ENCODE results near the gene CDH23.
A peak's percentile ranks its signal among the peaks of the same experiment; 100 is the strongest.
"Not testable (repeated sequence)": the region's sequence is repeated elsewhere in the genome, so short reads cannot be mapped to it uniquely, and the experiment has no call there.

CDH23 gene

DNA sequence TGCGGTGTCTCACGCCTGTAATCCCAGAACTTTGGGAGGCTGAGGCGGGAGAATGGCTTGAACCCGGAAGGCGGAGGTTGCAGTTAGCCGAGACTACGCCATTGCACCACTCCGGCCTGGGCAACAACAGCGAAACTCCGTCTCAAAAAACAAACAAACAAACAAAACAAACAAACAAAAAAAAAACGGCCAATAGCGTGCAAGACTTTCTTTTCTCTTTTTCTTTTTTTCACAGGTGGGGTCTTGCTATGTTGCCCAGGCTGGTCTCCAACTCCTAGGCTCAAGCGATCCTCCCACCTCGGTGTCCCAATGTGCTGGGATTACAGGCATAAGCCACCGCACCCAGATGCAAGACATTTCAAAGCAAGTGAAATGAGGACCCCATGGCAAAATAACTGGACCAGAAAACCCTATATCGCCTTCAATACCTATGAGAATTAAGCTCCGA is 452.8 kb downstream of the CDH23 start:
- TF ChIP-seq GATA1 (IDR thresholded peaks at IDR 0.05; ENCODE audit: low read depth, low read length) (no peak), POLR2A (IDR thresholded peaks at IDR 0.05; ENCODE audit: low read length) (no peak)
- no peak for DNase-seq

DNA sequence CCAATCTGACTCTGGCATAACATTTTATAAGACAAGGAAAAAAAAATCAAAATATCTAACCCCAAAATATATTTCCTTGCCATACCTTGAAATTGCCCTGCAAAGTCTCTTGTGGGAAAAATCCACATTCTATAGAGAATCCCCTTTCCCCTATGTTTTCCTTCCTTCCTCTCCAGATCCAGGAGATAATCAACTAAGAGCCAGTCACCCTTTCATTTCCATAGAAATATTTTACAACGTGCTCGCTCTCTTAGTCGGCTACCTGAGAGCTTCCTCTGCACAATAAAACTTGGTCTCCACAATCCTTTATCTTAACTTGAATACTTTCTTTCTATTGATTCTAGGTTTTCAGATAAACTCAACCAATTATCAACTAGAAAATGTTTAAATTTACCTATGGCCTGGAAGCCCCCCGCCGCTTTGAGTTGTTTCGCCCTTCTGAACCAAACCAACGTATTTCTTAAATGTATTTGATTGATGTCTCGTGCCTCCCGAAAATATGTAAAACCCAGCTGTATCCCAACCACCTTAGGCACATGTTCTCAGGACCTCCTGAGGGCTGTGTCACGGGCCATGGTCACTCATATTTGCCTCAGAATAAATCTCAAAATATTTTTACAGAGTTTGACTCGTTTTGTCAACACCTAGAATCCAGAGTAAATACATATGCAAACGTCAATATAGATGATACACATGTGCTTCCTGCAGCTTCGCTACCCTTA is 453.5 kb downstream of the CDH23 start:
- no peak for TF ChIP-seq POLR2A (IDR thresholded peaks at IDR 0.05; ENCODE audit: low read length)
- TF ChIP-seq GATA1 (IDR thresholded peaks at IDR 0.05; ENCODE audit: low read depth, low read length) = no peak
- peak in 1 of 2 experiments; percentile 70 for DNase-seq

DNA sequence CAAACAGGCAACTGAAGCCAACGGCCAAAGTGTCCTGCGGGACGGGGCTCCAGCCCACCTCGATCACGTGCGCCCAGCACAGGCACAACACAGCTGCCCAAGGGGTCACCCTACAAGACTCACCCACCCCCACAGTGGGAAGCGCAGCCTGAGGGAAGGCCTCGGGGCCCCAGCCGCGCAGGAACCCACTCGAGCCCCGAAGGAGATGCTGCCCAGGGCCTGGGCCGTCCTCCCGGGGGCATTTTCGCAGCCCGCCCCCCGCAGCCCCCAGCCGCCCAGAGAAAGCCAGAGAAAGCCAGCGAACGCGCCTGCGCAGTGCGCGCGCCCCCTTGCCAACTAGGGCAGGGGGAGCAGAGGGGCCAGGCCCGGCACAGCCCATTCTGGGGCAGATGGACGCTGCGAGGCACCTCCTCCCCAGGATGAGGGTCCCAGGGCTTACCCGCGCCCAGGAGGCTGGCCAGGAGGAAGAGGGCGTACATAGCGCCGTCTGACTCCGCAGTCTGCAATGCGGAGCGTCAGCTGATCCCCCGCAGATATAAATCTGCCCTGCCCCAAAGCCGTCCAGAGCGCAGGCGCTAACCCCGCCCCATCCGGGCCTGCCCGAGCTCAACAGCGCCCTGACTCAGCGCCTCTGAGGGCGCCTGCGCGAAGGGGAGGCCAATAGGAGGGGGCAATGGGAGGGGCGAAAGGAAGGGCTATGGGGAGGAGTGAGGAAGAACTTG is 454.2 kb downstream of the CDH23 start, which contains the start of gene PSAP:
PSAP (minus strand) TSS at position 509 of the 722 bp plus-strand sequence; CDS start at position 479, 30 bp downstream.
- peak; percentile 96 for TF ChIP-seq POLR2A (IDR thresholded peaks at IDR 0.05; ENCODE audit: low read length)
- peak; percentile 69 for TF ChIP-seq GATA1 (IDR thresholded peaks at IDR 0.05; ENCODE audit: low read depth, low read length)
- peak; percentile 98 to 99 for DNase-seq

DNA sequence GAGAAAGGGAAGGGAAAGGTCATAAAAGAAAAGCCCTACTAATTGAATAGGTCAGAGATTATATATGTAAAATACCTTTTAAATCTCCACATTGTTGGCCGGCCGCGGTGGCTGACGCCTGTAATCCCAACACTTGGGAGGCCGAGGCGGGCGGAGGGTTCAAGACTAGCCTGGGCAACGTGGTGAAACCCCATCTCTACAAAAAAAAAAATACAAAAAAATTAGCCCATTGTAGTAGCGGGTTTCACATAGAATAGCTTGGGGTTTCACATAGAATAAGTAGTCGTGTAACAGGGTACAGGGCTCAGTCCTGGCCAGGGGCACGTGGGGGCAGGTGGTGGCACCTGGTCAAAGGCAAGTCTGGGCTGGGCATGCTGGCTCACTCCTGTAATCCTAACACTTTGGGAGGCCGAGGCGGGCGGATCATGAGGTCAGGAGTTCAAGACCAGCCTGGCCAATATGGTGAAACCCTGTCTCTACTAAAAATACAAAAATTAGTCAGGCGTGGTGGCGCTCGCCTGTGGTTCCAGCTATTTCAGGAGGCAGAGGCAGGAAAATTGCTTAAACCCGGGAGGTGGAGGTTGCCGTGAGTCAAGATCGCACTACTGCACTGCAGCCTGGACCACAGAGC is 454.9 kb downstream of the CDH23 start:
- DNase-seq = not testable (repeated sequence)

DNA sequence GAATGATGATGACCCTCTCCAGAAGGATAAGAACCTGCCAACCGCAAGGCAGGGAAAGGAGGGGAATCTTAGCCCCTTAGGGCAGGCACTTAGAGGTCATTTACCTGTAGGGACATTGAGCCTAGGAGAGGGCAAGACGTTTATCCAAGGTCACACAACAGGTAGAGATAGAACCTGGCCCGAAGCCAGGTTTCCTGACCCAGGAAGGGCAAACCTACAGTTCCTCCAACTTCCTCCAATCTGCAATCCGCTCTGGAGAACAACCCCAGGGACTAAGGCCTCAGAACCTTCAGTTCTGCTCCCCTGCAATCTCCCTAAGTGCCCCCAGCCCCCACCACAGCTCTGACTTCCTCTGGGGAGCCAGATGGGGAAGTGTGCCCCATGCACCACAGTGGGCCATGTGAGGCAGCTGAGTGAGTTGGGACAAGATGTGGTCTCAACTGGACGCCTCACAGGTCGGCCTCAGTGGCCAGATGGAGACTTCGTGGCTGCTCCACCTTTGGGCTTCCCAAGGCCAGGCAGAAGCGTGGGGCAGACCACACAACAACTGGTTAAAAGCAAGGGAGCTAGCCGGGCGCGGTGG is 455.7 kb downstream of the CDH23 start:
- peak in 1 of 2 experiments; percentile 38 for DNase-seq
- TF ChIP-seq POLR2A (IDR thresholded peaks at IDR 0.05; ENCODE audit: low read length) (no peak), GATA1 (IDR thresholded peaks at IDR 0.05; ENCODE audit: low read depth, low read length) (no peak)

DNA sequence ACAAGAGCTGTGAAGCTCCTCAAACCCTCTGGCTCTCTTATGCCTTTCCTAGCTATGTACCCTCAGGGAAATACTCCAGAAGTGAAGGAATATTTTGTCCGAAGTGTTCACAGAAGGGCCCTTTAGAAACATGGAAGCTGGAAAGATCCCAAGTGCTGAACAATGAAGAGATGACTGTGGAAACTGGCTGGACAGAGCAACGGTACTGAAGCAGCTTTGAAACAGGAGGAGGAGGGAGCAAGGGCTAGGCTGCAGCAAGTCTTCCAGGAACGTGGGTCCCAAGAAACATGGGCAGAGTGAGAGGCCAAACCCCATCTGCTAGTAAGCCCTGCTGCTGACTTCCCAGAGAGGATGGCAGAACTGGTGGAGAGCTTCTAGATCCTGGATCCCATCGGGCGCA is 457.3 kb downstream of the CDH23 start:
- peak in 1 of 2 experiments; percentile 16 for DNase-seq

DNA sequence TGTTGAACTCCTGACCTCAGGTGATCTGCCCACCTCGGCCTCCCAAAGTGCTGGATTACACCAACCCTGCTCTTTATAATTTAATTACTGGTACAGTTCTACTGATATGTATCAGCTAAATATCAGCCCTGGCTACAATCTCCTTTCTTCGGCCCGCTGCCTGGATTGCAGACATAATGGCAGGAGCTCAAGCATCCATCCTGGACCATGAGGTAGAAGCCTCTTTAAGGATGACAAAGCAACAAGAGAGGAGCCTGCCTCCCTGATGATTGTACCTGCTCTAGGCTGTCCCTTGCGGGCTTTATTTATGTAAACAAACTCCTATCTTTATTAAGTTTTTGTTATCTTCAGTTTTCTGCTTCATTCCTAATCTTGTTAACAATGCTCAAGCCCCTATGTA is 459.9 kb downstream of the CDH23 start:
- no peak for DNase-seq
- TF ChIP-seq POLR2A (IDR thresholded peaks at IDR 0.05; ENCODE audit: low read length) (no peak), GATA1 (IDR thresholded peaks at IDR 0.05; ENCODE audit: low read depth, low read length) (no peak)

More for the DNA sequence above, 457.3 kb downstream of the CDH23 start:
- TF ChIP-seq GATA1 (IDR thresholded peaks at IDR 0.05; ENCODE audit: low read depth, low read length) (no peak), POLR2A (IDR thresholded peaks at IDR 0.05; ENCODE audit: low read length) (no peak)

DNA sequence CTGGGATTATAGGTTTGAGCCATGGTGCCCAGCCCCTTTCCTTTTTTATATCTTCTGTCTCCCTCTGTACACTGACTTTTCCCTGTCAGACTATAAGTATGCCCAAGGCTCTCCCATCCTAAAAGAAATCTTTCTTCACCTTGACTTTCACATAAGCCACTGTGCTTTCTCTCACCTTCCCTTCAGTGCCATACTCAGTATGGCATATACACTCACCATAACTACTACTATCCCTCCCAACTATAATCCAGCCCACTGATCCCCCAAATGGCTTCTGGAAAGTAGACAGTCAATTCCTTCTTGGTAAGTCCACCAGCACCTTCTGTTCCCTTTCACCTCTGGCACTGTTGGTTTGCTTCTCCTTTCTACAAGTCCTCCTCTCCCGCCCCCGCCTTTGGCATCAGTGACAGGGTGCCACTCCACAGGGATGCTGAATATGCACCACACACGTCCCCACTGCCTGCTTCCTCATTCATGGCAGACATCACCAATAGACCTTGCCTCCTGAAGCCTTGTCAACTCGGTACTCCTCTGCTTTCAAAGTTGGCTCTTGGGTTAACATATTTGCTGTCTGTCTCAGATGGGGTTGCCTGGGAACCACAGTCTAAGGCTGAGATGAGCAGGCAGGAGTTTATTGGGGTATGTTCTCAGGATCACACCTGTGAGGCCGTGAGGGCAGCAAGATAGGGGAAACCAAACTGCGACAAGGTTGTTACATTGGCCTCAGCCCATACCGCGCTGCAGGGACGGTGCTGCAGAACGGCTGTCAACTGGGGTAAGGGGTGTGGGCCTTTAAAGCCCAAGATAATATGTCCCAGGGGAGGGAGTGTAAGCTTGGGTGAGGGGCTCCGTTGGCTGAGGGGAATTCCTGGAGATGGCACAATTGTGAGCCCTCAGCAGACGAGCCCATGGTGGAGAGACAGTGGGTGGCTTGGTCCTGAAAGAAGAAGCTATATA is 461.5 kb downstream of the CDH23 start:
- no peak for DNase-seq
- TF ChIP-seq POLR2A (IDR thresholded peaks at IDR 0.05; ENCODE audit: low read length) = no peak
- TF ChIP-seq GATA1 (IDR thresholded peaks at IDR 0.05; ENCODE audit: low read depth, low read length) = no peak

DNA sequence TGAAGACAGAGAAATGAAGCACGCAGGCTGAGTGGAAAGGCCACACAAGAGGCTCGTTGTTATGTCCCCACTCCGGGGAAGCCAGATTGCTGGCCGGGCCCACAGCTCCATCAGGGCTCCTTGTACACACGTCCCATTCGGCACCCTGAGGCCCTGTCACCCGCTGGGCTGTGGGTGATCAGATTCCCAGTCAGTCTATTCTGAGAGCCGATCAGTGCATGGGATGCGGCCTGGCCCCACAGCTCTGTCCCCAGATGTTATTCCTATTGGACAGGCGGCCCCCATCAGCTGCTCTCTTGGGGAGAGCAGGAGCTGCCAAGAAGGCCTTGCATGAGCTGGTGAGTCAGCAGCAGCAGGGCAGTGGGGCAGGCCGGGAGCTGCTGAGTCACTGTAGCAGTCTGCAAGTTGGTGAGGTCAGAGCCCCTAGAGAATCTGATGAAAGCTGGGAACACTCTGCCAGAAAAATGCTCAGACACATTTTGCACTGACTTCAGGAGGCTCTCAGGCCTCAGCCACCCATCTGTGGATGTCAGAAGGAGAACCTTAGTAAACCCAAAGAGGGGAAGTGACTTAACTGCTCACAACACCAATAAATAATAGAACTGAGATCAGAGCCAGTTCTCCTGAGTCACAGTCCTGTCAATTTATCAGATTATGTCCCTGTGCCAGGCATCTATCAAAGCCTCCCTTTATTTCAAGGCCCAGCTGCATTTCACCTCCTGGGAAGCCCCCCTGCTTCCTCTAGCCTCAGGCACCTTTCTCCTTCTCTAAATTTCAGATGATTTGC is 463.7 kb downstream of the CDH23 start:
- DNase-seq = peak; percentile 97 to 98
- TF ChIP-seq GATA1 (IDR thresholded peaks at IDR 0.05; ENCODE audit: low read depth, low read length) (no peak), POLR2A (IDR thresholded peaks at IDR 0.05; ENCODE audit: low read length) (peak; percentile 49)

DNA sequence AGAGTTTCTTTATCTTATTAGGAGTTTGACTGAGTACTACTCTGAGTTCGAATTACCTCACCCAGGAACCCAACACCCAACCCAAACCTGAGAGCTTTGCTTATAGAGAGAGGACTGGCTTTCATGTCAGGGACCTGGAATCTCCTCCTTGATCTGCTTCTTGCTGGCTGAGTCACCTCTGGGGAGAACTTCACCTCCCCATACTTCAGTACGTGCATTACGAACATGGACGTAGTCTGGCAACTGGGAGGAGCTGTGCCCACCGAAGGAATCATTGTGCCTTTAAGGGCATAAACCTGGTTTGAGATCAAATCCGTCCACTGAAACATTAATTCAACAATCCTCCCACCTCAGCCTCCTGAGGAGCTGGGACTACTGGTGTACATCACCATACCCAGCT is 466.5 kb downstream of the CDH23 start:
- DNase-seq = peak in 1 of 2 experiments; percentile 37
- TF ChIP-seq POLR2A (IDR thresholded peaks at IDR 0.05; ENCODE audit: low read length) = no peak
- no peak for TF ChIP-seq GATA1 (IDR thresholded peaks at IDR 0.05; ENCODE audit: low read depth, low read length)

DNA sequence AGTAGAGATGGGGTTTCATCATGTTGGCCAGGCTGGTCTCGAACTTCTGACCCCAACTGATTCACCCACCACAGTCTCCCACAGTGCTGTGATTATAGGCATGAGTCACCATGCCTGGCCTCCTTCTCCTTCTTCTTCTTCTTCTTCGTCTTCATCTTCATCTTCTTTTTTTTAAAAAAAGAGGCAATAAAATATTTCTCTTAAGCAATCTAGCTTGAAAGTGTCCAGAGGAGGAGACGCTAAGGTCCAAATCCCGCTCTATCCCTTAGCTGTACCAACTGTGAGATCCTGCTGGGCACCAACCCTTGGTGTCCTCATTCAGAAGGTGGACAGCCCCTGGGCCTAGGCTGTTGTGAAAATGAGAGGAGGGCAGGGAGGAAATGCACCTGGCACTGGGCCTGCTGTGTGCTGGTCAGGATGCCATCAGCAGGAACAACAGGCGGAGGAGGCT is 468.2 kb downstream of the CDH23 start:
- no peak for TF ChIP-seq POLR2A (IDR thresholded peaks at IDR 0.05; ENCODE audit: low read length)
- TF ChIP-seq GATA1 (IDR thresholded peaks at IDR 0.05; ENCODE audit: low read depth, low read length) = no peak
- DNase-seq = no peak

Data from erythroblast (primary cell).